Endothelial cell of umbilical vein (primary cell): ENCODE results near the gene TBC1D13. TPM values are rescaled to one million over a fixed set of nuclear protein-coding genes. Genes with fewer than 3 reads are reported as not detected.

Experiments
- BruUV-seq: library from RNA; stranded (reverse); fragments of 400-500 nt; replicated peaks from 2 replicates; lab custom pipeline; 2021; lab: Mats Ljungman, UMichigan
- CTCF ChIA-PET: fragments of 300-600, 350-600 bp; sonication (Branson Sonifier 250); formaldehyde crosslinking; loops from one replicate; lab custom pipeline; 2021; ENCODE audit warnings: antibody characterized with exemption, inconsistent platforms; lab: Charles Lee
- POLR2A ChIA-PET: fragments of 300-600, 350-600 bp; sonication (Branson Sonifier 250); formaldehyde crosslinking; loops from one replicate; lab custom pipeline; 2021; ENCODE audit warnings: antibody characterized with exemption, inconsistent platforms; lab: Charles Lee
- DNase-seq: peaks from one replicate; pipeline ENCODE4 v3.0.0-alpha.2; 2011; ENCODE audit warnings: low read depth, low spot score
- FAIRE-seq: peaks from 2 replicates; lab custom pipeline; 2011; peaks lifted over from hg19 to GRCh38; lab: Jason Lieb, UNC
- H2AFZ ChIP-seq: 2 replicates; pipeline ENCODE4 v1.6.0; 2012; ENCODE audit warnings: low read depth, low read length, control low read depth, inconsistent platforms
- H3K27ac ChIP-seq: 2 replicates; pipeline ENCODE4 v1.5.1; 2011; ENCODE audit warnings: low read depth, mild to moderate bottlenecking, control low read depth, low read length, moderate library complexity; ENCODE audit not compliant: insufficient read depth
- H3K27me3 ChIP-seq, 2 experiments: 2 replicates each; pipeline versions ENCODE4 v1.6.0 to v1.6.1; 2011; ENCODE audit warnings: low read length in 2 of 2, mixed read lengths in 1 of 2; ENCODE audit not compliant: control insufficient read depth in 2 of 2, insufficient read depth in 2 of 2
- H3K36me3 ChIP-seq, 2 experiments: 2 replicates in 1 of 2; 3 replicates in 1 of 2; pipeline ENCODE4 v1.5.1; 2011; ENCODE audit warnings: low read length in 2 of 2, mild to moderate bottlenecking in 1 of 2, moderate library complexity in 1 of 2; ENCODE audit not compliant: control insufficient read depth in 2 of 2, insufficient read depth in 2 of 2; ENCODE audit errors: extremely low read depth in 1 of 2
- H3K4me1 ChIP-seq: 3 replicates; pipeline ENCODE4 v1.5.1; 2011; ENCODE audit warnings: mild to moderate bottlenecking, low read length; ENCODE audit not compliant: control insufficient read depth, insufficient read depth; ENCODE audit errors: extremely low read depth
- H3K4me2 ChIP-seq: 2 replicates; pipeline ENCODE4 v1.6.1; 2011; ENCODE audit warnings: low read length, control low read depth, mixed read lengths; ENCODE audit not compliant: insufficient read depth
- H3K4me3 ChIP-seq, 3 experiments: fragments of 200-600 bp in 1 of 3; sonication (generic), shearing (Covaris generic) in 1 of 3; replicated peaks in 1 of 3; 2 replicates each; pipeline ENCODE4 v1.5.1; 2011 to 2016; ENCODE audit warnings: control low read depth in 3 of 3, low read length in 3 of 3, mild to moderate bottlenecking in 2 of 3, inconsistent platforms in 1 of 3, low read depth in 1 of 3, moderate library complexity in 1 of 3; ENCODE audit not compliant: insufficient read depth in 1 of 3
- H3K79me2 ChIP-seq: 2 replicates; pipeline ENCODE4 v1.6.0; 2012; ENCODE audit warnings: low read length, inconsistent platforms; ENCODE audit not compliant: control insufficient read depth, insufficient read depth
- H3K9ac ChIP-seq: replicated peaks from 2 replicates; pipeline ENCODE3; 2011; ENCODE audit warnings: low read length, control low read depth; ENCODE audit not compliant: insufficient read depth; ENCODE audit errors: extremely low read depth
- H3K9me1 ChIP-seq: replicated peaks from 3 replicates; pipeline ENCODE4 v1.6.0; 2011; ENCODE audit warnings: mild to moderate bottlenecking, low read length; ENCODE audit not compliant: control insufficient read depth, insufficient read depth; ENCODE audit errors: extremely low read depth
- H3K9me3 ChIP-seq: replicated peaks from 2 replicates; pipeline ENCODE4 v1.5.1; 2012; ENCODE audit warnings: low read length, inconsistent platforms; ENCODE audit not compliant: control insufficient read depth, insufficient read depth
- H4K20me1 ChIP-seq: replicated peaks from 2 replicates; pipeline ENCODE3; 2011; ENCODE audit warnings: mild to moderate bottlenecking, low read length; ENCODE audit not compliant: control insufficient read depth, insufficient read depth; ENCODE audit errors: extremely low read depth
- CTCF ChIP-seq, 2 donors: IDR thresholded peaks; 1 replicate in 1 of 2; 2 replicates in 1 of 2; pipeline ENCODE4 v1.5.1; 2011; ENCODE audit warnings: low read length in 2 of 2, mild to moderate bottlenecking in 2 of 2, moderate library complexity in 2 of 2, control low read depth in 1 of 2, inconsistent platforms in 1 of 2, low read depth in 1 of 2; ENCODE audit not compliant: insufficient read depth in 1 of 2; ENCODE audit errors: extremely low read depth in 1 of 2
- EZH2 ChIP-seq: IDR thresholded peaks from 2 replicates; pipeline ENCODE4 v1.6.1; 2012; ENCODE audit warnings: borderline replicate concordance, low read depth, mild to moderate bottlenecking, moderate library complexity, low read length, inconsistent platforms; ENCODE audit not compliant: severe bottlenecking
- FOS ChIP-seq: IDR thresholded peaks from 2 replicates; pipeline ENCODE4 v1.6.1; 2011; ENCODE audit warnings: mild to moderate bottlenecking, low read length, moderate library complexity, borderline replicate concordance; ENCODE audit not compliant: insufficient read depth
- GATA2 ChIP-seq: IDR thresholded peaks from 2 replicates; pipeline ENCODE4 v1.7.0; 2011; ENCODE audit warnings: low read depth, mild to moderate bottlenecking, moderate library complexity, mixed read lengths, low read length; ENCODE audit not compliant: insufficient read length, insufficient read depth
- JUN ChIP-seq: IDR thresholded peaks from 2 replicates; pipeline ENCODE4 v1.6.1; 2011; ENCODE audit warnings: borderline replicate concordance, low read depth; ENCODE audit not compliant: insufficient read length, insufficient read depth
- MAX ChIP-seq: IDR thresholded peaks from 2 replicates; pipeline ENCODE4 v1.6.1; 2011; ENCODE audit not compliant: insufficient read depth, insufficient read length
- MYC ChIP-seq: IDR thresholded peaks from one replicate; pipeline ENCODE4 v1.6.1; 2011; ENCODE audit warnings: mild to moderate bottlenecking, low read depth, low read length
- POLR2A ChIP-seq: IDR thresholded peaks from 2 replicates; pipeline ENCODE4 v1.6.1; 2012; ENCODE audit warnings: low read depth, mild to moderate bottlenecking, control low read depth, low read length
- POLR2AphosphoS5 ChIP-seq: IDR thresholded peaks from 2 replicates; pipeline ENCODE4 v1.6.1; 2012; ENCODE audit warnings: low read depth, mild to moderate bottlenecking, control low read depth, low read length, moderate library complexity; ENCODE audit not compliant: insufficient read depth
- dilution Hi-C: fragments of 300-500 bp; cut with MboI; formaldehyde crosslinking; loops from one replicate; pipeline ENCODE4 v1.15.0; 2019; ENCODE audit warnings: low sequenced_read_pairs; ENCODE audit not compliant: extremely low pct_ligation_motif_present
- intact Hi-C: fragments of 100-400 bp; cut with micrococcal nuclease; formaldehyde crosslinking; loops from one replicate; pipeline ENCODE4 v1.10.0; 2022
- polyA plus RNA-seq, 4 experiments: library from polyadenylated mRNA; depleted of rRNA in 3 of 4; stranded (reverse) in 3 of 4; unstranded in 1 of 4; fragments of >200 nt; gene quantifications; 2 replicates each; pipeline versions ENCODE4 v1.2.1 to v1.2.3, GENCODE V29; 2011 to 2012; ENCODE audit warnings: missing spikeins in 1 of 4
- total RNA-seq: library from RNA; stranded (reverse); gene quantifications from 2 replicates; pipeline ENCODE4 v1.2.3, GENCODE V29; 2021

Gene TBC1D13
- total and polyA plus RNA-seq, 2 donors (not counting 3 experiments of a cell fraction or from before 2014, with no cell fraction given), result 35.1 to 41.9 TPM

GRCh38 chr9:128765499-128765898, 21.6 kb upstream of the TBC1D13 start:
- peaks cover under 1% of the 10 kb centered on the region for H3K4me1 ChIP-seq
- H4K20me1 ChIP-seq, result no peaks in the 10 kb centered on the region
- no peak for TF ChIP-seq JUN
- TF ChIP-seq MYC, result no peak
- no peaks in the 10 kb centered on the region for H3K27me3 ChIP-seq
- dilution Hi-C loops (no loop called here), intact Hi-C loops (no loop called here)
- DNase-seq, result no peak
- no peaks in the 10 kb centered on the region for H3K9me3 ChIP-seq
- H3K9ac ChIP-seq, result no peak overlapping the region
- no peaks in the 10 kb centered on the region for H3K79me2 ChIP-seq
- no peaks in the 10 kb centered on the region for H3K9me1 ChIP-seq
- no peak overlapping the region for H3K4me3 ChIP-seq
- BruUV-seq, result no TSS peak
- H3K36me3 ChIP-seq, result no peaks in the 10 kb centered on the region
- ChIA-PET POLR2A (no interaction called here), CTCF (no interaction called here)
- no peak overlapping the region for H3K27ac ChIP-seq
- FAIRE-seq, result no peak
- no peak overlapping the region for H3K4me2 ChIP-seq
- H2AFZ ChIP-seq, result no peak overlapping the region

- Histone ChIP-seq H3K9me1 (no peaks in the 10 kb centered on the region), H3K4me3 (no peak overlapping the region), H3K4me1 (peaks cover 7% of the 10 kb centered on the region), H2AFZ (no peak overlapping the region), H3K36me3 (no peaks in the 10 kb centered on the region), H3K27ac (no peak overlapping the region), H3K27me3 (no peaks in the 10 kb centered on the region), H3K4me2 (no peak overlapping the region), H3K9me3 (no peaks in the 10 kb centered on the region), H4K20me1 (no peaks in the 10 kb centered on the region), H3K9ac (no peak overlapping the region), H3K79me2 (no peaks in the 10 kb centered on the region)
- DNase-seq (no peak), FAIRE-seq (no peak)
- dilution Hi-C loops, result no loop called here
- TF ChIP-seq EZH2, result no peak
- no peak for TF ChIP-seq POLR2A
- no peak for TF ChIP-seq MAX
- TF ChIP-seq MYC, result no peak
- no peak for TF ChIP-seq POLR2AphosphoS5
- no peak for TF ChIP-seq CTCF (IDR thresholded peaks at IDR 0.05; ENCODE audit: extremely low read depth in 1 of 2, insufficient read depth in 1 of 2, low read depth in 1 of 2, low read length in 2 of 2)
- no peak for TF ChIP-seq JUN
- TF ChIP-seq GATA2, result no peak
- no peak for TF ChIP-seq FOS
- ChIA-PET CTCF (interaction anchor here (1.0 kb wide), 1 partner anchor 35 kb away, joined by 3 read pairs; no protein-coding TSS in a partner anchor), POLR2A (no interaction called here)
- BruUV-seq, result no TSS peak
- intact Hi-C loops, result no loop called here
Measured at GRCh38 chr9:128768606-128769005, 18.4 kb upstream of the TBC1D13 start.
